Measurements from ENCODE around the gene AARS2. TPM values are rescaled to one million over a fixed set of nuclear protein-coding genes. Genes with fewer than 3 reads are reported as not detected.
A peak's percentile ranks its signal among the peaks of the same experiment; 100 is the strongest.

Gene AARS2
- total RNA-seq, 4 donors from 2014 or later: 6.1 to 9.4 (median 6.9) TPM

- Histone ChIP-seq H3K4me1 (peaks cover 0 to 90% (median 24%) of the 10 kb centered on the region in 3 donors), H3K27ac (no peak overlapping the region), H3K36me3 (peaks cover 0 to 77% of the 10 kb centered on the region in 2 donors), H3K9me3 (no peaks in the 10 kb centered on the region), H3K4me3 (no peak overlapping the region), H3K27me3 (no peaks in the 10 kb centered on the region)
- 53 to 73% methylated on average over 4 to 10 of the region's 10 CpGs for WGBS, 2 donors (ENCODE audit: low coverage in 1 of 2)
- no peak for ATAC-seq
- TF ChIP-seq POLR2AphosphoS5 (IDR thresholded peaks at IDR 0.05) (no peak), EP300 (IDR thresholded peaks at IDR 0.05) (no peak), POLR2A (IDR thresholded peaks at IDR 0.05) (no peak)
- TF ChIP-seq, protein P1, sequence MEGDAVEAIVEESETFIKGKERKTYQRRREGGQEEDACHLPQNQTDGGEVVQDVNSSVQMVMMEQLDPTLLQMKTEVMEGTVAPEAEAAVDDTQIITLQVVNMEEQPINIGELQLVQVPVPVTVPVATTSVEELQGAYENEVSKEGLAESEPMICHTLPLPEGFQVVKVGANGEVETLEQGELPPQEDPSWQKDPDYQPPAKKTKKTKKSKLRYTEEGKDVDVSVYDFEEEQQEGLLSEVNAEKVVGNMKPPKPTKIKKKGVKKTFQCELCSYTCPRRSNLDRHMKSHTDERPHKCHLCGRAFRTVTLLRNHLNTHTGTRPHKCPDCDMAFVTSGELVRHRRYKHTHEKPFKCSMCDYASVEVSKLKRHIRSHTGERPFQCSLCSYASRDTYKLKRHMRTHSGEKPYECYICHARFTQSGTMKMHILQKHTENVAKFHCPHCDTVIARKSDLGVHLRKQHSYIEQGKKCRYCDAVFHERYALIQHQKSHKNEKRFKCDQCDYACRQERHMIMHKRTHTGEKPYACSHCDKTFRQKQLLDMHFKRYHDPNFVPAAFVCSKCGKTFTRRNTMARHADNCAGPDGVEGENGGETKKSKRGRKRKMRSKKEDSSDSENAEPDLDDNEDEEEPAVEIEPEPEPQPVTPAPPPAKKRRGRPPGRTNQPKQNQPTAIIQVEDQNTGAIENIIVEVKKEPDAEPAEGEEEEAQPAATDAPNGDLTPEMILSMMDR (IDR thresholded peaks at IDR 0.05): peak in 3 of 4 experiments; percentile 41 to 50 (median 43)
These were observed 59.6 kb downstream of the AARS2 start for GRCh38 chr6:44253307-44254101.

DNA sequence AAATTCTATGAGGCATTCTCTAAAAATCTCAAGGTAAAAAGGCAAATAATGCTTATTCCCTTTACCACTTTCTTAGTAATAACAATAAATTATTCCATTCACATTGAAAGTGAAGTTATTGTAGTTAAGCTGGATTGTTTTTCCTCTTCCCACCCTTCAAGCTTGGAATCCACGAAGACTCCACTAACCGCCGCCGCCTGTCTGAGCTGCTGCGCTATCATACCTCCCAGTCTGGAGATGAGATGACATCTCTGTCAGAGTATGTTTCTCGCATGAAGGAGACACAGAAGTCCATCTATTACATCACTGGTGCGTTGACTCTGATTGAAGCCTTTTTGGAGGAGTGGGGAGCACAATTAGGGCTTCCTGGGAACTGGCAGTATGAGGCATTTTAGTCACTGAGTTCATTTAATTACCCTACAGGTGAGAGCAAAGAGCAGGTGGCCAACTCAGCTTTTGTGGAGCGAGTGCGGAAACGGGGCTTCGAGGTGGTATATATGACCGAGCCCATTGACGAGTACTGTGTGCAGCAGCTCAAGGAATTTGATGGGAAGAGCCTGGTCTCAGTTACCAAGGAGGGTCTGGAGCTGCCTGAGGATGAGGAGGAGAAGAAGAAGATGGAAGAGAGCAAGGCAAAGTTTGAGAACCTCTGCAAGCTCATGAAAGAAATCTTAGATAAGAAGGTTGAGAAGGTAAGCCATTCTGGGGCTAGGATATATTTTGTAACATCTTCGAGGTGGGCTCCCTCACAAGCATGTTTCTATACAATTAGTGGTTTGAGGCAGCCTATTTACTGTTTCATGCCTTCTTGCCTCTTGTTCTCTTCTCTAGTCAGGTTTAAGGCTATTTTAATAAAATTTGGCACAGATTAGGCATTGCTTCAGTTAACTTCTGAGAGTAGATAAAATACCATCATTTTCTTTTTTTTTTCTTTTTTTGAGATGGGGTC is 61.3 kb downstream of the AARS2 start:
- H3K4me3 ChIP-seq: no peak overlapping the region
- TF ChIP-seq EP300 (IDR thresholded peaks at IDR 0.05) (no peak), POLR2AphosphoS5 (IDR thresholded peaks at IDR 0.05) (no peak), POLR2A (IDR thresholded peaks at IDR 0.05) (no peak)
- TF ChIP-seq, protein P1 (IDR thresholded peaks at IDR 0.05): no peak
- no peak for ATAC-seq
- no peak overlapping the region for H3K27ac ChIP-seq
- no peaks in the 10 kb centered on the region for H3K9me3 ChIP-seq
- WGBS, 2 donors (ENCODE audit: low coverage in 1 of 2): 84 to 91% methylated on average over 7 to 14 of the region's 14 CpGs
- H3K4me1 ChIP-seq: peaks cover 0 to 88% (median 22%) of the 10 kb centered on the region in 3 donors
- peaks cover 0 to 78% of the 10 kb centered on the region in 2 donors for H3K36me3 ChIP-seq
- H3K27me3 ChIP-seq: no peaks in the 10 kb centered on the region

- Histone ChIP-seq H3K27me3 (no peaks in the 10 kb centered on the region), H3K36me3 (peaks cover 0 to 74% of the 10 kb centered on the region in 2 donors), H3K4me1 (peaks cover 0 to 81% (median 15%) of the 10 kb centered on the region in 3 donors)
These were observed 62.4 kb downstream of the AARS2 start for GRCh38 chr6:44250718-44251123.

GRCh38 chr6:44250067-44250717 is 63.0 kb downstream of the AARS2 start:
- Histone ChIP-seq H3K36me3 (peaks cover 0 to 69% of the 10 kb centered on the region in 2 donors), H3K27me3 (no peaks in the 10 kb centered on the region), H3K9me3 (no peaks in the 10 kb centered on the region), H3K4me1 (peaks cover 0 to 81% (median 18%) of the 10 kb centered on the region in 3 donors), H3K4me3 (no peak overlapping the region), H3K27ac (no peak overlapping the region)
- TF ChIP-seq POLR2A (IDR thresholded peaks at IDR 0.05) (no peak), POLR2AphosphoS5 (IDR thresholded peaks at IDR 0.05) (no peak), EP300 (IDR thresholded peaks at IDR 0.05) (no peak)
- TF ChIP-seq, protein P1 (IDR thresholded peaks at IDR 0.05): no peak
- no peak for ATAC-seq
- WGBS, 2 donors (ENCODE audit: low coverage in 1 of 2): 55% methylated on average over 1 to 6 of the region's 6 CpGs

More at GRCh38 chr6:44250718-44251123, 62.4 kb downstream of the AARS2 start:
- no peak overlapping the region for H3K4me3 ChIP-seq
- no peaks in the 10 kb centered on the region for H3K9me3 ChIP-seq
- no peak overlapping the region for H3K27ac ChIP-seq
- TF ChIP-seq POLR2A (IDR thresholded peaks at IDR 0.05) (no peak), POLR2AphosphoS5 (IDR thresholded peaks at IDR 0.05) (peak; percentile 4)
- ATAC-seq: no peak
- 49 to 69% methylated on average over 3 of the region's 3 CpGs for WGBS, 2 donors (ENCODE audit: low coverage in 1 of 2)

Other genes starting within 250 kb of the AARS2 start
- gene MRPL14, start 185.9 kb downstream of the AARS2 start, total RNA-seq: 10 to 100 TPM; 31.6 to 40.5 (median 35.8) TPM
- 10 to 100 TPM; 11.3 to 32.0 (median 23.9) TPM for gene TMEM63B, start 185.8 kb downstream of the AARS2 start, total RNA-seq
- under 1 TPM in 3 of 4 donors, not detected in 1; 0.19 to 0.45 (median 0.27) TPM for gene CAPN11, start 154.5 kb downstream of the AARS2 start, total RNA-seq
- gene MYMX, start 96.4 kb downstream of the AARS2 start, total RNA-seq: 1 to 10 TPM in 1 of 4 donors, not detected in 3; 1.4 TPM
- gene SLC29A1, start 89.8 kb downstream of the AARS2 start, total RNA-seq: 100 to 1,000 TPM; 101 to 281 (median 134) TPM
- 100 to 1,000 TPM; 553 to 749 (median 626) TPM for gene HSP90AB1, start 66.2 kb downstream of the AARS2 start, total RNA-seq
- gene SLC35B2, start 55.8 kb downstream of the AARS2 start, total RNA-seq: 10 to 100 TPM; 21.3 to 34.0 (median 25.6) TPM
- gene NFKBIE, start 47.8 kb downstream of the AARS2 start, total RNA-seq: 10 to 100 TPM in 1 of 4 donors, 1 to 10 TPM in 3; 4.2 to 13.4 (median 5.7) TPM
- under 1 TPM in 2 of 4 donors, not detected in 2; 0.27 to 0.69 TPM for gene TMEM151B, start 42.9 kb downstream of the AARS2 start, total RNA-seq
- not detected for gene SPATS1, start 29.3 kb upstream of the AARS2 start, total RNA-seq
- gene CDC5L, start 74.4 kb upstream of the AARS2 start, total RNA-seq: 10 to 100 TPM; 23.3 to 32.1 (median 28.5) TPM

Data from gastroesophageal sphincter (tissue), 4 donors.